Astrocyte of the spinal cord (primary cell): ENCODE results near the gene GRIK1.

Experiments
- DNase-seq: peaks from one replicate; pipeline ENCODE4 v3.0.0; 2011; ENCODE audit warnings: low read depth, low spot score
- H3K4me3 ChIP-seq: 2 replicates; pipeline ENCODE4 v1.5.1; 2011; ENCODE audit warnings: low read depth, mild to moderate bottlenecking, low read length, moderate library complexity
- in situ Hi-C: cut with HindIII; loops from 2 replicates; pipeline ENCODE4 v1.10.0; 2017; ENCODE audit warnings: low sequenced_read_pairs
- TF ChIP-seq, protein P1 (sequence below): IDR thresholded peaks from 2 replicates; pipeline ENCODE4 v1.5.1; 2012; ENCODE audit warnings: low read depth, mild to moderate bottlenecking, low read length, inconsistent platforms

GRIK1 gene

DNA sequence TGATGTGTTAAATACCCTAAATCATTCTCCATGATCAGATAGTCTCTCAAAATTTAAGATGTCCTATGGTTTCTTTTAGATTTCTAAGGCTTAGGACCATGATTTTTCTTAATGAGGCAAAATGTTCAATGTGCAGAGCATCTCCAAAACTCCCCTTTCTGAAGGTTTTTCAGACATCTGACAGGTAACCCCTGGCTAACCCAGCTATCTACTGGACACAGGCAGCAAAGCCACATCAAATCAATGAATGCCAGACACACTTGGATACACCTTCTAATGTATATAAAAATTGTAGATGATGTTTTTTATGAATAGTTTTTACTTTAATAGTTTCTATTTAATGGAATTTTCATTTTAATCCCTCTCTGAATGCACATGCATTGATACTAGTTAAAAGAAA lies 285.6 kb downstream of the GRIK1 start:
- TF ChIP-seq, protein P1, sequence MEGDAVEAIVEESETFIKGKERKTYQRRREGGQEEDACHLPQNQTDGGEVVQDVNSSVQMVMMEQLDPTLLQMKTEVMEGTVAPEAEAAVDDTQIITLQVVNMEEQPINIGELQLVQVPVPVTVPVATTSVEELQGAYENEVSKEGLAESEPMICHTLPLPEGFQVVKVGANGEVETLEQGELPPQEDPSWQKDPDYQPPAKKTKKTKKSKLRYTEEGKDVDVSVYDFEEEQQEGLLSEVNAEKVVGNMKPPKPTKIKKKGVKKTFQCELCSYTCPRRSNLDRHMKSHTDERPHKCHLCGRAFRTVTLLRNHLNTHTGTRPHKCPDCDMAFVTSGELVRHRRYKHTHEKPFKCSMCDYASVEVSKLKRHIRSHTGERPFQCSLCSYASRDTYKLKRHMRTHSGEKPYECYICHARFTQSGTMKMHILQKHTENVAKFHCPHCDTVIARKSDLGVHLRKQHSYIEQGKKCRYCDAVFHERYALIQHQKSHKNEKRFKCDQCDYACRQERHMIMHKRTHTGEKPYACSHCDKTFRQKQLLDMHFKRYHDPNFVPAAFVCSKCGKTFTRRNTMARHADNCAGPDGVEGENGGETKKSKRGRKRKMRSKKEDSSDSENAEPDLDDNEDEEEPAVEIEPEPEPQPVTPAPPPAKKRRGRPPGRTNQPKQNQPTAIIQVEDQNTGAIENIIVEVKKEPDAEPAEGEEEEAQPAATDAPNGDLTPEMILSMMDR: no peak
- in situ Hi-C loops: no loop called here
- no peak overlapping the region for H3K4me3 ChIP-seq
- no peak for DNase-seq

DNA sequence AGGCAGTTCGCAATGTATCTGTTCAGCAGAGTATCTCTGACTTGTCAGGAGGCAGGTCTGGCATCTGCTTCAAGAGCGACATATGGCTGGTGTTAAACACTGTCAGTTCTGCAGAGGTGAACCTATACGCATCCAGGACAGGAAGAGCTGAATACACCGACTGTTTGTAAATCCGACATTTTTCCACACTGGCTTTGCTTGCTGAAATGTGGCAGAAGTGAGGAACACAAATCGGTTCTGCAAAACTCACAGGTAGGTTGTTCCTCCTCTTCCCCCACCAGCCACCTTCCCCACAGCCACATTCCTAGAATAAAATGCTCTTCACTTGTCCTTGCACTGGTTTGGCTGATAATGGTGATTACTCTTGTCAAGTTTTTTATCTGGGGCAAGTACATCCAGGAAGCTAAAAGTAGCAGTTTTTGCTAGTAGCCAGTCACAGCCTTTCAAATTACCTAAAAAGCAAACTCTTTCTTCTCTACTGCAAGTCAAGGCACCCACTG lies 289.2 kb downstream of the GRIK1 start:
- no peak for DNase-seq
- in situ Hi-C loops: no loop called here
- TF ChIP-seq, protein P1: no peak
- no peak overlapping the region for H3K4me3 ChIP-seq

DNA sequence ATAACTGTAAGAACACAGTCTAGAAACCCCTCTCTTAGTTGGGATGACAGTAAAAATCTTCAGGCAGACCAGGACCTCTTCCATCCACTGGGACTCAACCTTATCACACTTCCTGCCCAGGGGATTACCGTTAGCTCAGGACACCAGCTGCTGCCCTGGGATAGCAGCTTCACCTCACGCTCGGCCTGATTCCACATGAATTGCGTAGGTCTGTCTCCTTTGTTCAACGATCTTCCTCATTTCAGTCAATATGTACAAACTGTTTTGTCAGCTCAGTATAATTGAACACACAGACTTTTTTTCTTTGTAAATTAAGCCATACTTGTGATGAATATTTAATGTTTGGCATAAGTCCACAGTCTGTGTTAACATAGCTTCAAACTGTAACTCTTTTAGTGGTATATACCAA lies 290.4 kb downstream of the GRIK1 start:
- in situ Hi-C loops: no loop called here
- TF ChIP-seq, protein P1: no peak
- no peak for DNase-seq
- no peak overlapping the region for H3K4me3 ChIP-seq

DNA sequence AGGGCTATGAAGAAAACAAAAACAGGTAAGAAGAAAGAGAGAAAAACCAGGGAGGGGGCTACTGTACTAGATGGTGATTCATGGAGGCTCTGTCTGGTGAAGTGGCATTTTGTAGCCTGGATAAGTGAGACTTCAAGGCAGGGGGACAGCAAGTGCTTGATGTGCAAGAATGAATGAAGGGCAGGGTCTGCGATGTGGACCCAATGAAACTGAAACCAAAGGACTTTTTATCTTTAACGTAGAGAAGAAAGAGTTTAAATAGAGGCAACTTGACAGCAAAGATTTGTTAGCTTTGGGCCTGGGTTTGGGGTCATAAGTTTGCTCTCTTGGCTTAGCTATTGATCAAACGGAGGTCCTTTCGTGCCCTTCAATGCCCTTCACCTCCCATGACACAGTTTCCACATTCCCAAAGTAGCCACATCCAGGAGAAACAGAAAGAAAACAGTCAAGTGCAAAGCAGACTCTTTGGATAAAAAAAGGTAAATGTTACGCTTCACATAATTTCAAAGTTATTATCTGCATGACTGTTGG lies 291.0 kb downstream of the GRIK1 start:
- no peak for DNase-seq
- in situ Hi-C loops: no loop called here
- TF ChIP-seq, protein P1: no peak

DNA sequence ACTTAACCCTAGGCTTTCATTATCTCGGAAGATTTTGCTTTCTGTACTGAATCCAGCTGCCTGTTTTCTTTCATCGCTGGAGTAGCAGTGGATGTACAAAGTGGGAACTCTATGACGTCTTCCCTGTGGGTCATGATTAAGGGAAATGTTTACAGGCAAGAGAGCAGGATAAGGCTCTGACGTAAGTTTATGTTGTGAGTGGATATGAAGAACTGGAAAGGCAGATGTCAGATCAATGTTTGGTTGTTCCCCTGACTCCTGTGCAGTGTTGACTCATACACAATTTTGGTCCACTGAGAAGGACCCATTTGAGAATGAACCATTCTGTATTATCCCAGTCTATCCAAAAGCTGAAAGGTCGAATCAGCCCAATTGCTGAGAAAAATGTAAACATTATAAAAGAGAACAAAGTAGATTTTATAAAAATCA lies 292.4 kb downstream of the GRIK1 start:
- DNase-seq: peak; percentile 37
- H3K4me3 ChIP-seq: no peak overlapping the region
- TF ChIP-seq, protein P1: no peak
- in situ Hi-C loops: no loop called here

More for the DNA sequence above, 291.0 kb downstream of the GRIK1 start:
- no peak overlapping the region for H3K4me3 ChIP-seq

DNA sequence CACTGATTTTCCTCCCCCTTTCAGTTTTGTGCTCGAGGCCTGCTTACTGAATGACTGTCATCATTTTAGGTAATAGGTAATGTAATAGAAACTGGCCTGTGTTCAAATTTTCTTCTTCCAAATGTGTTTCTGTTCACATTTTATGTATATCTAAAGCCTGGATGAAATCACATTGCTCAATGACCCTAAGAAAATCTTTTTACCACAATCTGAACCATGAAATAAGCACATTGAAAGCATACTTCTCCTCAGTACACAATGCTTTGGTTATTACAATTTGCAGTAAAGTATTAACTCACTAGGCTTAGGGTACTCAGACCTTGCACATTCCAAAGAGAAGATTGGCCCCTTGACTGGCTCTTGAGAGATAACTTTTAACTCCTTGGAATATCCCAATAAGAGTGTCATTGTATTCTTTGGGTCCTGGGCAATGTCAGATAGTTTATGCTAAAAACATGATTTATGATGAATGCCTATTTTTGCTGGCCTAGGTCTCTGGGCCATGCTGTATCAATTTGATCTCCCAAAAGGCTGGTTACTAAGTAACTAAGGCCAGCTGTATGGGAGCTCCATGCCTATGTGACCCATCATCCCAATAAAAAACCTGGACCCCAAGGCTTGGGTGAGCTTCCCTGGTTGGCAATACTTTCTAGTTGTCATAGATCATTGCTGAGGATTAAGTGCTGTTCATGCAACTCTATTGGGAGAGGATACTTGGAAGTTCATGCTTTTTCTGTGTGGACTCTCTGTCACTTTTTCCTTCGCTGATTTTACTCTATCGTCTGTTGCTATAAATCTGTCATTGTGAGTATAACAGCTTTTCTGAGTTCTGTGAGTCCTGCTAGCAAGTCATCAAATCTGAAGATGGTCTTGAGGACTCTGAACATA lies 293.9 kb downstream of the GRIK1 start:
- in situ Hi-C loops: no loop called here
- peak; percentile 9 for DNase-seq

More for the DNA sequence above, 293.9 kb downstream of the GRIK1 start:
- no peak overlapping the region for H3K4me3 ChIP-seq
- TF ChIP-seq, protein P1: no peak
